GM18526 (cell line): ENCODE results near the gene ABHD17C.

Source experiments
- POLR2A ChIP-seq: IDR thresholded peaks from 3 replicates; pipeline ENCODE4 v1.6.1; 2011; ENCODE audit not compliant: insufficient read length; ENCODE audit errors: extremely low read depth

Gene ABHD17C

DNA sequence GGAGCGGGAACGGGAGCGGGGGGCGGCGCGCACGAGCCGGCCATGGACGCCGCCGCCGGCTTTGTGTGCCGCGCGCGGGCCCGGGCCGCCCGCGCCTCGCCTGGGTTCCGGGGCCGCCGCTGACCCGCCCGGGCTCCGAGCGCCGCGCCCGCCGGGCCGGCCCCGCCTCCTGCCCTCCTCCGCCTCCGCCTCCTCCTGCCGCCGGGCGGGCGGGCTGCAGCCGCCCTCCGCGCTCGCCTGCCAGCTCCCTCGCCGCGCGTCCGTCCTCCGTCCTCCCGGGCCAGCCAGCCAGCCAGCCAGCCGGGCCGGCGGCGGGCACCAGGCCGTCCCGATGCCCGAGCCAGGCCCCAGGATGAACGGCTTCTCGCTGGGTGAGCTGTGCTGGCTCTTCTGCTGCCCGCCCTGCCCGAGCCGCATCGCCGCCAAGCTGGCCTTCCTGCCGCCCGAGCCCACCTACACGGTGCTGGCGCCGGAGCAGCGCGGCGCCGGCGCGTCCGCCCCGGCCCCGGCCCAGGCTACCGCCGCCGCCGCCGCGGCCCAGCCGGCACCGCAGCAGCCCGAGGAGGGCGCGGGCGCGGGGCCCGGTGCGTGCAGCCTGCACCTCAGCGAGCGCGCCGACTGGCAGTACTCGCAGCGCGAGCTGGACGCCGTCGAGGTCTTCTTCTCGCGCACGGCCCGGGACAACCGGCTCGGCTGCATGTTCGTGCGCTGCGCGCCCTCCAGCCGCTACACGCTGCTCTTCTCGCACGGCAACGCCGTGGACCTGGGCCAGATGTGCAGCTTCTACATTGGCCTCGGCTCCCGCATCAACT lies at the start of gene ABHD17C:
ABHD17C (plus strand) TSS at position 212 of the 812 bp plus-strand sequence; CDS start at position 332, 120 bp downstream.
- no peak for TF ChIP-seq POLR2A

DNA sequence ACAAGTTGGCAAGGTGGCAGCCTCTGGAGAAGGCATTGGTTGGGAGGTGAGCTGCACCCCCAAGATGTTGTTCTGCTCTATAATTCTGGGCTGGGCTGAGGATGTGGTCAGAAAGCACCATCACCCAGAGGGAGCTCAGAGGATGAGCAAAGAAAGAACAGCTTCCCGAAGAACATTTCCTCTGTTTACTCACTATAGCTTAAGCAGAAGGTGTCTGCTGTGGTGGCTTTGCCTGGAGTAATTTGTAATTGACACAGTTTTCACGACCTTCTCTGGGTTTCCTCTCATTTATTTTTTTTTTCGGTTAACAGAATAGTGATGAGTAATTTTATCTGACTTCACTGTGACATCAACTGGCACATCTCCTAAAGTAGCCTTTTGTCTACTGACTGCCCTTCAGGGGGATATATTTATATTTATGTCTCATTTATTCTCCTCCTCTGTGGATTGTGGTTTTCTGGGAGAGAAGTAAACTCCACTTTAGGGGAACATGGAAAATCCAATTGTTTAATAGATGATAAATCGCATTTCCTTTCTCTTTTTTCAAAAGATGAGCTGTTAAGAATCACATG lies 49.5 kb upstream of the ABHD17C start:
- TF ChIP-seq POLR2A = no peak

DNA sequence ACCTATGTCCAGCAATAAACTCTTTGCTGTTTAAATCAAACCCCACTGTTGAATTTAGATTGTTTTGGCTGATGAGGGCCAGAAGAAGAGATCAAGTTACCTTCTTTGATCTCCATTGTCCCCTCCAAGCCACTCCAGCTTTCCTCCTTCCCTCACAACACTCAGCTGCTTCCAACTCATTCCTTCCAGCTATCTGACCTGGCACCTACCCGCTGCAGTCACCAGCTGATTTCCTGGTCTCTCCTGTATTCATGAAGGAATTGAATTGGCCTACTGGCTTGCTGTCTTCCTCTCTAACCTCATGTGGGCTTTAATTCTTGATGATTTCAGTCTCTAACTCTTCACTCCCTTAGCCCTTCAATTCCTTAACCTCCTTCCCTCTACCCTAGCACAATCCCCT lies 40.8 kb upstream of the ABHD17C start:
- no peak for TF ChIP-seq POLR2A

DNA sequence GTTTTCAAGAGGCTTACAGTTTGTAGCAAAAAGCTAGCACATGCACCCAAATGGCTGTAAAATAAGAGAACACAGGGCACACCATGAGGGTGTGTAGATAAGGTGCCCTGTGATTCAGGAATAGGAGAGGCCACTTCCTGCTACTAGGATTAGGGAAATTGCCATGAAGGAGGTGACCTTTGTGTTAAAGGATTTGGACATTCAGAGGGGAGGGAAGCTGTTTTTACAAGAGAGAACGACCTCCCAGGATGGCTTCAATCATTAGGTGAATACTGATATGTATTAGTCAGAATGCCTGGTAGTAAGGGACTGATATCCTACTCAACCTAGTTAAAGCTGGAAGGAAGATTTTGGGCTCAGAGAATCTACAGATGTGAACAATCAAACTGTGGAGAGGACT lies 35.7 kb upstream of the ABHD17C start:
- TF ChIP-seq POLR2A = no peak

DNA sequence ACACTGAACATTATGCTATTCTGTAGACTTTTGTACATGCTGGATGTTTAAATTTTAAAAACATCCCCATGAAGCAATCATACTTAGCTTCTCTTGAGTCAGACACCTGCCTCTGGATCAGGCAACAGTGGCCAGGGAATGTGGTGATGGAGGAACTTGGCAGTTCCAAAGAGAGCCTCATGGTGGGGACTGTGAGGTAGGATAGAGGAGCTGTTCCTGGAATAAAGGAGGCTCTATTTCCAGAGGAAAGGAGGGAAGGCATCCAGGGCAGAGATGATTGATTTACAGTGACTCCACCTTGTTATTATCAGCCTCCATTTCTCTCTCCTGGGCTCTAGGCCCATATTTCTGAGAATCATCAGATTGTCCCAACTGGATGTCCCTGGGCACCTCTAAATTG lies 35.0 kb upstream of the ABHD17C start:
- TF ChIP-seq POLR2A = no peak

DNA sequence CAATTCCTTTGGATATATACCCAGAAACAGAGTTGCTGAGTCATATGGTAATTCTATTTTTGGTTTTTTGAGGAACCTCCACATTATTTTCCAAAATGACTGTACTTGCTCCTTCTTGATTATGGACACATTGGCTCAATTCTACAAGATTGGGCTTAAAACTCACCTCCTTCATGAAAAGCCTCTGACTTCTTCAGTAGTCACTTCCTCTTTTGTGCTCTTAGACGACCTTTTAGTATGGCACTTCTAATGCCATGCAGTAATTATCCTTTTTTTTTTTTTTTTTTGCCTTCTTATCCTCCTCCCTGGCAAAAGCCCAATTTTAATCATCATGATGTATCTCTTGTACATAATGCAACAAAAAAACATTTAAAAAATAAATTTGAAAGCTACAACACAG lies 33.0 kb upstream of the ABHD17C start:
- no peak for TF ChIP-seq POLR2A

DNA sequence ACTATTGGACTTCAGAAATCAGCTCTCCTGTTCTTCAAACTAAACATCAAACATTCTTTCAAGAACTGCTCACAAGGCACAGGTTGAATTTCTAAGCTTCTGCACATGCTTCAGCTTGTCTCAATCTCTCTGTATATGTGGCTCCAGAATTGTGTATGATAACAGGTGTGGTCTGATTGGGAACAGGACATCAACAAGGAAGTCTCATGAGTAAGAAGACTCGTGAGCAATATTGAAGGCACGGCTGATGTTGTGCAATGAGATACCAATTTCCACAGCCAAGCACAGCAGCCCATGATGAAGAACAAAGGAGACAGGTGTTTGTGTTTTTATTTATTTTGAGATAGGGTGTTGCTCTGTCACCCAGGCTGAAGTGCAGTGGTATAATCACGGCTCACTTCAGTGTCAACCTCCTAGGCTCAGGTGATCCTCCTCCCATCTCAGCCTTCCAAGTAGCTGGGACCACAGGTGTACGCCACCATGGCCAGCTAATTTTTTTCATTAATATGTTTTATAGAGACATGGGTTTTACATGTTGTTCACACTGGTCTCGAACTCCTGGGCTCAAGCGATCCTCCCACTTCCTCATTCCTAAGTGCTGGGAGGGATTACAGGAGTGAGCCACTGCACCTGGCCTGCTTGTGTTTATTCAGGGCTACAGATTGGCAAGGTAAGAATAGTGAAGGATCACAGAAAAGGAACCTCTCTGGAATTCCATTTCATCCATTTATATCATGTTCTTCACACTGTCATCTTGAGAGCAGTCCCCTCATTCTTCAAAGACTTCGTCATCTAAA lies 32.2 kb upstream of the ABHD17C start:
- TF ChIP-seq POLR2A = no peak

DNA sequence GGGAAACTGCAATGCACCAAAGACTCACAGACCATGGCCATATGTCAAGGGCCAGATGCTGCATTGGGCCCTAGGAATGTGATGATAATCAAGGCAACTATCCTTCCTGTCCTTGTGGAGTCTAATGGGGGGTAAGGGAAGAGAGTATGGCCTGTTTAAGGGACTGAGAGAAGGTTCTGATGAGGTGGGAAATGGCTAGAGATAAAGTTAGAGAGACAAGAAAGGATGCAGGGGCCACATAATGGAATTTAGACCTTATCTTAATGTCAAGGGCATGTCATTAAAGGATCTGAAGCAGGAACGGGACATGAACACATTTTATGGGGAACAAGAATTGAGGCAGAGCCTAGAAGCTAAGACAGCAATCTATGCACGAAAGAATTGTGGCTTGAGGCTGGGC lies 30.0 kb upstream of the ABHD17C start:
- no peak for TF ChIP-seq POLR2A

DNA sequence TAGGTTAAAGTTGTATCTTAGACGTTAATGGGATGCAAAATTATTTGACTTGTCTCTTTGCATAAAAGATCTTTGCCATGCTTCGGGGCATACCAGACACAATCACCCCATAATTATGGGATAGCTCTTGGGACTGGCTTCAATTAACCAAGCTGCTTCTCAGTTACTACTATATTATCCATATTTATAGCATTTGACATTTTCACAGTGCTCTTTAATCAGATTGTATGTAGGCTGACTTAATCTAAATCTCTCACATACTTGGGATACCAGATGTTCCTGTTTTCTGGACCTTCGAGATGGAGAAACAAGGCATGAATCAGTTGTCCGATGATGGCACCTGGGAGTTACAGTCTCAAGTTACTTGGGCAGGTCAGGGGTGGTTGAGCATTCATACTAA lies 27.2 kb upstream of the ABHD17C start:
- TF ChIP-seq POLR2A = no peak

DNA sequence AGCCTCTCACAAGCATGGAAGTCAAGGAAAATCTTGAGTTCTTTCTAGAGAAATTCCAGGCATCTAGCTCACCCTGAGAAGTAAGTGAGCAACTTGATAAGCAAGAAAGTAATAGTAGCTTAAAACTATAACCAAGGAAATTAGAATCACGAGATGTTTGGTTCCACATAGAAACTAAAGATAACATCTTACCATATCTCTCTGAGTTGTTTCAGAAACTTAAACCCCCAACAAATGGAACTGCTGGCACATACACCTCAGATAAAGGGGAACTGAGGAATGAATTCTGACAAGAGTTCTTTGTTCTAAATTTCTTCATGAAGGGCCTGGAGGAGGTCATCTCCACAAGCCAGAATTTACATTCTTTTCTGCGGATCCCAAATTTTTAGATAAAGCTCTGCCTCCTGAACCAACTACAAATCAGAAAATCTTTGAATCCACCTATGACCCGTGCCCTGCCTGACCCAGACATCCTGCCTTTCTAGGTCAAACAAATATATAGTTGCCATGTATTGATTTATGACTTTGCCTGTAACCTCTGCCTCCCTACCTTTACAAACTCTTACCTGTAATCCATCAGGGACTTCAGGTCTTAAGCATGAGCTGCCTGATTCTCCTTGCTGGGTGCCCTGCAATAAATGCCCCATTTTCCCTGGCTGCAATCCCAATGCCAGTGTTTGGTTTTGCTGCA lies 26.4 kb upstream of the ABHD17C start:
- no peak for TF ChIP-seq POLR2A

DNA sequence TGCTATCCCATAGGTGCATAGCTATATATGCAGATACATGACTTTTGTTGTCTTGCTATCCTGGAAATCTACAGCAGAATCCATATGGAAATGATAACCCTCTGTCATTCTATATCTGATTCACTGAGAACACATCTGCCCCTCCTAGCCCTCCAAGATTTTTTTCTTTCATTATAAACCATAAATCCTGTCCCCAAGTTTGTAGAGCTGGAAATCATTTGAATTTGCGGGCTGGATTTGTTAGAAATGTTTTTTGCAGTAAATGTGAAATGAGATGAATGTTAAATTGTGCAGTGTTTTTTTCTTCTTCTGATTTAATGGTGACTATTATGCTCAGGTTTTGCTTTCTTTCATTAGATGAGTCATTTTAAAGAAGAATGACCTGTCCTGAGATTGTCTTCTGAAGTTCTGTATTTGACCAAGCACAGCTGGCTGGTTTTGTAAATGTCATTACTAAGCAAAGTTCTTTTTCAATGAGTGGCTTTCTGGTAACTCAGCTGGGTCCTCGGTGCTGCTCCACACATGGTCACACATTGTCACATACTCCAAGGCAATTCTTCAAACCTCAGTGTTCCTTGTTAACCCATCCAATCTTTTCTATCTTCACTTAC lies 25.3 kb upstream of the ABHD17C start:
- no peak for TF ChIP-seq POLR2A

DNA sequence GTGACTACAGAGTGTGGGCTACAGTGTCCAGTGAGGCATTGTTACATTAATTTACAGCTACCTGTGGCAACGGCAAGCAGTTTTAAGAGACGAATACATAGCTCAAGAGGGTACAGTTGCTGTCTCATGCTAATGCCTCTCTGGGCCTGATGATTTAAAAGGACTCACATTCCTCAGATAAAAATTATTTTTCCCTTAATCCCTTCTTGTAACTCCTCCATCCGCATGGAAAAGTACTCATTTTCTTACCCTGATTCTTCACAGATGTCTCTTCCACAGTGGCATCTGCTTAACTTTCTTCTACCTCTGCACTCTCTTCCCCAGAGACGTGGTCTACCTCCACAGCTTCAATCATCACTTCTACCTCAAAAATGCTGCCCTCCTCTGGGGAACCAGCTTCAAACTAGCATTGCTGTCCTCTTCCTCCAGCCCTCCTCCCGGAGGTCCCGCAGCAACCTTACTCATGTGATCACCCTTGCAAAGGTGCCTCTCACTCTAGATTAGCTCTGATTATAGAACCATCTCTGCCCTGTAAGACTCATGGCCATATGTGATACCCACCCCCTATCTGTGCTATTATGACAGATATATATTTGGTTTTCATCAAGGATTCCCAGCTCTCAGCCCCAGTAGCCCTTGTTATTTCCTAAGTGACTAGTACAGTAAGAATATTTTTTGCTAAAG lies 21.4 kb upstream of the ABHD17C start:
- no peak for TF ChIP-seq POLR2A

DNA sequence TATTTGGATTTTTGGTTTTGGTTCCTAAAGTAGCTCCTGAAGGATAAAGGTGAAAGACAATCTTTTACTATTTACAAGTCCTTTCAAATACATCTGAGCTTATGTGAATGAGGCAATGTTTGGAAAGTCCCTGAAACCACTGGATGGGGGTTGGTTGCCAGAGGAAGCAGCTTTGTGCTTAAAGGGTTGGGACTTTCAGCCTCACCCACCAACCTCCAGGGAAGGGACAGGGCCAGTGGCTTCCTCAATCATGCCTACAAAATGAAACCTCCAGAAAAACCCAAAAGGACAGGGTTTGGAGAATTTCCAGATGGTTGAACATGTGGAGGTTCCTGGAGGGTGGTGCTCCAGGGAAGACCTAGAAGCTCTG lies 20.9 kb upstream of the ABHD17C start:
- no peak for TF ChIP-seq POLR2A

DNA sequence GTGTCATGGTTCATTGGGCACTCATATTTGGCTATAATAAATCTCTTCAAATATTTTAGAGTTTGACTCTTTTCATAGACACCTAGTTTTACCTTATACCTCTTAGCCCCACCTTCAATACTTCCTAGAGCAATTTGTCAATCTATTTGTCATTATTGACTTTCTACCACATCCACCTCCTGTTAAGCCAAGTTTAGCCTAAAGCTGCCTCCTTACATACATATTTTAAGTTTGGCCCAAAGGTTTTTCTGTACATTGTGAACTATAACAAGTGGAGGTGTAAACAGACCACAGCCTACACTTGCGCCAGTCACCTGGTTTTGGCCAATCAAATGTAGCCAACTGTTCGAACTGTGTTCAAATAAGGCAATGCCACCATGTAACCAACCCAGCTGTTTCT lies 18.1 kb upstream of the ABHD17C start:
- no peak for TF ChIP-seq POLR2A
